GM18508 (cell line): ENCODE measurements around the gene ACTN4.

ENCODE experiments used
- ATAC-seq: cut with Tn5 transposase; IDR thresholded peaks from one replicate; pipeline ENCODE4 v1.9.1; 2021; ENCODE audit warnings: moderate number of reproducible peaks; ENCODE audit not compliant: insufficient read depth, unreplicated experiment

The ACTN4 gene

GRCh38 chr19:38733493-38734175 is 86.2 kb downstream of the ACTN4 start:
- no peak for ATAC-seq

GRCh38 chr19:38734176-38734425 is 86.7 kb downstream of the ACTN4 start:
- no peak for ATAC-seq

- no peak for ATAC-seq
Measured at GRCh38 chr19:38734426-38735256, 87.2 kb downstream of the ACTN4 start.

GRCh38 chr19:38735257-38735686 is 87.8 kb downstream of the ACTN4 start:
- ATAC-seq = no peak

- ATAC-seq = no peak
Measured at GRCh38 chr19:38736036-38736412, 88.6 kb downstream of the ACTN4 start.

- no peak for ATAC-seq
Measured at GRCh38 chr19:38736413-38737280, 89.2 kb downstream of the ACTN4 start.

- ATAC-seq = no peak
Measured at GRCh38 chr19:38737281-38737865, 89.9 kb downstream of the ACTN4 start.

GRCh38 chr19:38737921-38738737 is 90.7 kb downstream of the ACTN4 start:
- no peak for ATAC-seq

- no peak for ATAC-seq
Measured at GRCh38 chr19:38739440-38740256, 92.2 kb downstream of the ACTN4 start.

GRCh38 chr19:38740257-38740592 is 92.8 kb downstream of the ACTN4 start:
- no peak for ATAC-seq

- no peak for ATAC-seq
Measured at GRCh38 chr19:38740932-38741331, 93.5 kb downstream of the ACTN4 start.

- ATAC-seq = no peak
Measured at GRCh38 chr19:38741670-38742069, 94.2 kb downstream of the ACTN4 start.

- no peak for ATAC-seq
Measured at GRCh38 chr19:38742296-38742695, 94.8 kb downstream of the ACTN4 start.

- ATAC-seq = no peak
Measured at GRCh38 chr19:38742906-38743305, 95.5 kb downstream of the ACTN4 start.

- ATAC-seq = no peak
Measured at GRCh38 chr19:38743394-38744297, 96.2 kb downstream of the ACTN4 start.

- ATAC-seq = no peak
Measured at GRCh38 chr19:38744298-38744681, 96.8 kb downstream of the ACTN4 start, which contains the start of gene CAPN12. TSS of gene CAPN12 (minus strand) at chr19:38744474. CDS start at chr19:38744165, 309 bp downstream.

- no peak for ATAC-seq
Measured at GRCh38 chr19:38744874-38745273, 97.4 kb downstream of the ACTN4 start.

GRCh38 chr19:38745316-38745715 is 97.9 kb downstream of the ACTN4 start:
- no peak for ATAC-seq
